Measurements from ENCODE around the gene MOBP.
"Not testable (repeated sequence)": the region's sequence is repeated elsewhere in the genome, so short reads cannot be mapped to it uniquely, and the experiment has no call there.

Gene MOBP

GRCh38 chr3:39453134-39453533 is 14.3 kb upstream of the MOBP start:
- DNase-seq (ENCODE audit: low spot score) = no peak

GRCh38 chr3:39453872-39454271 is 13.6 kb upstream of the MOBP start:
- not testable (repeated sequence) for DNase-seq (ENCODE audit: low spot score)

- no peak for DNase-seq (ENCODE audit: low spot score)
Measured at GRCh38 chr3:39454591-39455217, 12.8 kb upstream of the MOBP start.

- no peak for DNase-seq (ENCODE audit: low spot score)
Measured at GRCh38 chr3:39456159-39456558, 11.3 kb upstream of the MOBP start.

GRCh38 chr3:39457361-39457760 is 10.1 kb upstream of the MOBP start:
- DNase-seq (ENCODE audit: low spot score) = no peak

GRCh38 chr3:39458579-39458978 is 8.9 kb upstream of the MOBP start:
- not testable (repeated sequence) for DNase-seq (ENCODE audit: low spot score)

- no peak for DNase-seq (ENCODE audit: low spot score)
Measured at GRCh38 chr3:39460677-39461076, 6.8 kb upstream of the MOBP start.

- no peak for DNase-seq (ENCODE audit: low spot score)
Measured at GRCh38 chr3:39463269-39463668, 4.2 kb upstream of the MOBP start.

- DNase-seq (ENCODE audit: low spot score) = no peak
Measured at GRCh38 chr3:39466988-39467387, 492 bp upstream of the MOBP start.

- no peak for DNase-seq (ENCODE audit: low spot score)
Measured at GRCh38 chr3:39468108-39468436, 592 bp downstream of the MOBP start.

GRCh38 chr3:39469258-39469657 is 1.8 kb downstream of the MOBP start:
- no peak for DNase-seq (ENCODE audit: low spot score)

- no peak for DNase-seq (ENCODE audit: low spot score)
Measured at GRCh38 chr3:39469945-39470344, 2.5 kb downstream of the MOBP start.

GRCh38 chr3:39471652-39472051 is 4.2 kb downstream of the MOBP start:
- DNase-seq (ENCODE audit: low spot score) = no peak

GRCh38 chr3:39473452-39474125 is 6.1 kb downstream of the MOBP start:
- no peak for DNase-seq (ENCODE audit: low spot score)

GRCh38 chr3:39474126-39474515 is 6.6 kb downstream of the MOBP start:
- no peak for DNase-seq (ENCODE audit: low spot score)

GRCh38 chr3:39476783-39477182 is 9.3 kb downstream of the MOBP start:
- DNase-seq (ENCODE audit: low spot score) = no peak

GRCh38 chr3:39478226-39478625 is 10.7 kb downstream of the MOBP start:
- DNase-seq (ENCODE audit: low spot score) = no peak

GRCh38 chr3:39479701-39480414 is 12.4 kb downstream of the MOBP start:
- no peak for DNase-seq (ENCODE audit: low spot score)

- no peak for DNase-seq (ENCODE audit: low spot score)
Measured at GRCh38 chr3:39485547-39485946, 18.1 kb downstream of the MOBP start.

- no peak for DNase-seq (ENCODE audit: low spot score)
Measured at GRCh38 chr3:39491014-39491413, 23.5 kb downstream of the MOBP start.

GRCh38 chr3:39491733-39492350 is 24.4 kb downstream of the MOBP start:
- DNase-seq (ENCODE audit: low spot score) = no peak

GRCh38 chr3:39494781-39495180 is 27.3 kb downstream of the MOBP start:
- no peak for DNase-seq (ENCODE audit: low spot score)

GRCh38 chr3:39497753-39498152 is 30.3 kb downstream of the MOBP start:
- no peak for DNase-seq (ENCODE audit: low spot score)

Data from hepatic stellate cell (primary cell).